ENCODE results near the gene LHX8. TPM values are rescaled to one million over a fixed set of nuclear protein-coding genes. Genes with fewer than 3 reads are reported as not detected.
A peak's percentile ranks its signal among the peaks of the same experiment; 100 is the strongest.
"Not testable (repeated sequence)": the region's sequence is repeated elsewhere in the genome, so short reads cannot be mapped to it uniquely, and the experiment has no call there.

Gene LHX8
- total and polyA plus RNA-seq, 8 donors = not detected

GRCh38 chr1:75170011-75170410 is 35.8 kb downstream of the LHX8 start:
- no peak for ATAC-seq
- H3K4me1 ChIP-seq = no peaks in the 10 kb centered on the region
- H3K36me3 ChIP-seq = no peaks in the 10 kb centered on the region
- no peak overlapping the region for H3K4me3 ChIP-seq
- no peak overlapping the region for H3K27ac ChIP-seq
- no peaks in the 10 kb centered on the region for H3K27me3 ChIP-seq
- intact Hi-C loops (cut with DNase I) = no loop called here
- H3K9me3 ChIP-seq = no peaks in the 10 kb centered on the region
- no peak for TF ChIP-seq CTCF (IDR thresholded peaks at IDR 0.05)
- no peak for DNase-seq

GRCh38 chr1:75170981-75171380 is 36.8 kb downstream of the LHX8 start:
- TF ChIP-seq CTCF (IDR thresholded peaks at IDR 0.05) = no peak
- H3K4me3 ChIP-seq = no peak overlapping the region
- peaks cover 0 to 5% of the 10 kb centered on the region in 2 donors for H3K9me3 ChIP-seq
- H3K27me3 ChIP-seq = no peaks in the 10 kb centered on the region
- intact Hi-C loops (cut with DNase I) = no loop called here
- no peaks in the 10 kb centered on the region for H3K4me1 ChIP-seq
- H3K36me3 ChIP-seq = no peaks in the 10 kb centered on the region
- ATAC-seq = no peak
- DNase-seq = no peak
- H3K27ac ChIP-seq = no peak overlapping the region

- Histone ChIP-seq H3K27ac (no peak overlapping the region), H3K9me3 (peaks cover 0 to 7% of the 10 kb centered on the region in 2 donors), H3K36me3 (no peaks in the 10 kb centered on the region), H3K4me3 (no peak overlapping the region), H3K27me3 (no peaks in the 10 kb centered on the region), H3K4me1 (no peaks in the 10 kb centered on the region)
- DNase-seq (no peak), ATAC-seq (no peak)
- intact Hi-C loops (cut with DNase I) = no loop called here
- no peak for TF ChIP-seq CTCF (IDR thresholded peaks at IDR 0.05)
Observed at GRCh38 chr1:75171876-75172275, 37.7 kb downstream of the LHX8 start.

- ATAC-seq (no peak), DNase-seq (no peak)
- H3K27me3 ChIP-seq = no peaks in the 10 kb centered on the region
- peaks cover 0 to 7% of the 10 kb centered on the region in 2 donors for H3K9me3 ChIP-seq
- intact Hi-C loops (cut with DNase I) = no loop called here
- no peak for TF ChIP-seq CTCF (IDR thresholded peaks at IDR 0.05)
- H3K36me3 ChIP-seq = no peaks in the 10 kb centered on the region
- no peak overlapping the region for H3K4me3 ChIP-seq
- no peak overlapping the region for H3K27ac ChIP-seq
- no peaks in the 10 kb centered on the region for H3K4me1 ChIP-seq
Observed at GRCh38 chr1:75172556-75172955, 38.4 kb downstream of the LHX8 start.

GRCh38 chr1:75174031-75174760 is 40.0 kb downstream of the LHX8 start:
- ATAC-seq = no peak

GRCh38 chr1:75181214-75181955 is 47.2 kb downstream of the LHX8 start:
- H3K9me3 ChIP-seq = peaks cover 0 to 17% of the 10 kb centered on the region in 2 donors
- H3K4me3 ChIP-seq; H3K4me1 ChIP-seq; intact Hi-C loops (cut with DNase I); H3K27ac ChIP-seq; H3K27me3 ChIP-seq; ATAC-seq; H3K36me3 ChIP-seq: not testable (repeated sequence)
- peak in 1 of 4 donors; percentile 34 for DNase-seq

More at GRCh38 chr1:75174031-75174760, 40.0 kb downstream of the LHX8 start:
- Histone ChIP-seq H3K27ac (no peak overlapping the region), H3K9me3 (peaks cover 0 to 7% of the 10 kb centered on the region in 2 donors), H3K27me3 (no peaks in the 10 kb centered on the region), H3K4me1 (no peaks in the 10 kb centered on the region), H3K36me3 (no peaks in the 10 kb centered on the region), H3K4me3 (no peak overlapping the region)
- no peak for TF ChIP-seq CTCF (IDR thresholded peaks at IDR 0.05)
- no peak for DNase-seq
- intact Hi-C loops (cut with DNase I) = no loop called here

Measured in left lung (tissue), 10 donors.